ENCODE results near the gene RNASE8.

DNA sequence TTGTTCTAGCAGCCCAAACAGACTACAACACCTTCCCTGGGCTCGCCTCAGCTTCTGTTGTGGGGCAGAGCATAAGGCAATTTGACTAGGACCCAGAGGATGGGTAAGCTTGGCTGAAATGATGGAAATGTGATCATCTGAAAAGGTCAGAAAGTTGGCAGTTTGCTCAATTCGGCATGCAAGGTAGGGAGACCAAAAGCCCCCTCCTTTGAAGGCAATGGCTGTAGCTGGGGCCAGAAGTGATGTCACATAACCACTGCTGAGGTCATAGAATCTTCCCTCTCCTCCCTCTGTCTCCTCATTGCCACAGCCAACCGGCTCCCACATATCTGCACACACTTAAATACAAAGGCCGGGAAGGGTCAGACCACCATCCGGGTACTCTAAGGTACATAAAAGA lies 27.7 kb upstream of the RNASE8 start, which contains the start of gene TPPP2:
- TF ChIP-seq, protein P1, sequence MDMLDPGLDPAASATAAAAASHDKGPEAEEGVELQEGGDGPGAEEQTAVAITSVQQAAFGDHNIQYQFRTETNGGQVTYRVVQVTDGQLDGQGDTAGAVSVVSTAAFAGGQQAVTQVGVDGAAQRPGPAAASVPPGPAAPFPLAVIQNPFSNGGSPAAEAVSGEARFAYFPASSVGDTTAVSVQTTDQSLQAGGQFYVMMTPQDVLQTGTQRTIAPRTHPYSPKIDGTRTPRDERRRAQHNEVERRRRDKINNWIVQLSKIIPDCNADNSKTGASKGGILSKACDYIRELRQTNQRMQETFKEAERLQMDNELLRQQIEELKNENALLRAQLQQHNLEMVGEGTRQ (IDR thresholded peaks at IDR 0.05; ENCODE audit: low read depth, low read length): no peak
- TF ChIP-seq, protein P2, sequence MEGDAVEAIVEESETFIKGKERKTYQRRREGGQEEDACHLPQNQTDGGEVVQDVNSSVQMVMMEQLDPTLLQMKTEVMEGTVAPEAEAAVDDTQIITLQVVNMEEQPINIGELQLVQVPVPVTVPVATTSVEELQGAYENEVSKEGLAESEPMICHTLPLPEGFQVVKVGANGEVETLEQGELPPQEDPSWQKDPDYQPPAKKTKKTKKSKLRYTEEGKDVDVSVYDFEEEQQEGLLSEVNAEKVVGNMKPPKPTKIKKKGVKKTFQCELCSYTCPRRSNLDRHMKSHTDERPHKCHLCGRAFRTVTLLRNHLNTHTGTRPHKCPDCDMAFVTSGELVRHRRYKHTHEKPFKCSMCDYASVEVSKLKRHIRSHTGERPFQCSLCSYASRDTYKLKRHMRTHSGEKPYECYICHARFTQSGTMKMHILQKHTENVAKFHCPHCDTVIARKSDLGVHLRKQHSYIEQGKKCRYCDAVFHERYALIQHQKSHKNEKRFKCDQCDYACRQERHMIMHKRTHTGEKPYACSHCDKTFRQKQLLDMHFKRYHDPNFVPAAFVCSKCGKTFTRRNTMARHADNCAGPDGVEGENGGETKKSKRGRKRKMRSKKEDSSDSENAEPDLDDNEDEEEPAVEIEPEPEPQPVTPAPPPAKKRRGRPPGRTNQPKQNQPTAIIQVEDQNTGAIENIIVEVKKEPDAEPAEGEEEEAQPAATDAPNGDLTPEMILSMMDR (conservative IDR thresholded peaks at IDR 0.05; ENCODE audit: low read depth, low read length): no peak
- TF ChIP-seq POLR2A (IDR thresholded peaks at IDR 0.05; ENCODE audit: low read depth, low read length): no peak
- no peak for TF ChIP-seq RCOR1 (IDR thresholded peaks at IDR 0.05; ENCODE audit: insufficient replicate concordance, low read length)
- TF ChIP-seq BHLHE40 (IDR thresholded peaks at IDR 0.05; ENCODE audit: low read depth, low read length): no peak
- no peak for TF ChIP-seq MXI1 (IDR thresholded peaks at IDR 0.05; ENCODE audit: borderline replicate concordance, low read depth, low read length)
- no peak for TF ChIP-seq RFX5 (IDR thresholded peaks at IDR 0.05; ENCODE audit: low read depth, low read length)
- TF ChIP-seq NFE2L2 (IDR thresholded peaks at IDR 0.05; ENCODE audit: low read depth, low read length): no peak
- no peak for TF ChIP-seq MAFK (IDR thresholded peaks at IDR 0.05; ENCODE audit: low read depth, low read length)
- TF ChIP-seq ELK1 (IDR thresholded peaks at IDR 0.05; ENCODE audit: borderline replicate concordance, low read depth, low read length): no peak
- TF ChIP-seq CEBPB (IDR thresholded peaks at IDR 0.05; ENCODE audit: low read depth, low read length): no peak
- TF ChIP-seq FOS (IDR thresholded peaks at IDR 0.05; ENCODE audit: low read depth, low read length): no peak
- no peak for TF ChIP-seq SMC3 (IDR thresholded peaks at IDR 0.05; ENCODE audit: low read depth, low read length)
